ENCODE results near the gene LKAAEAR1.

LKAAEAR1 gene

DNA sequence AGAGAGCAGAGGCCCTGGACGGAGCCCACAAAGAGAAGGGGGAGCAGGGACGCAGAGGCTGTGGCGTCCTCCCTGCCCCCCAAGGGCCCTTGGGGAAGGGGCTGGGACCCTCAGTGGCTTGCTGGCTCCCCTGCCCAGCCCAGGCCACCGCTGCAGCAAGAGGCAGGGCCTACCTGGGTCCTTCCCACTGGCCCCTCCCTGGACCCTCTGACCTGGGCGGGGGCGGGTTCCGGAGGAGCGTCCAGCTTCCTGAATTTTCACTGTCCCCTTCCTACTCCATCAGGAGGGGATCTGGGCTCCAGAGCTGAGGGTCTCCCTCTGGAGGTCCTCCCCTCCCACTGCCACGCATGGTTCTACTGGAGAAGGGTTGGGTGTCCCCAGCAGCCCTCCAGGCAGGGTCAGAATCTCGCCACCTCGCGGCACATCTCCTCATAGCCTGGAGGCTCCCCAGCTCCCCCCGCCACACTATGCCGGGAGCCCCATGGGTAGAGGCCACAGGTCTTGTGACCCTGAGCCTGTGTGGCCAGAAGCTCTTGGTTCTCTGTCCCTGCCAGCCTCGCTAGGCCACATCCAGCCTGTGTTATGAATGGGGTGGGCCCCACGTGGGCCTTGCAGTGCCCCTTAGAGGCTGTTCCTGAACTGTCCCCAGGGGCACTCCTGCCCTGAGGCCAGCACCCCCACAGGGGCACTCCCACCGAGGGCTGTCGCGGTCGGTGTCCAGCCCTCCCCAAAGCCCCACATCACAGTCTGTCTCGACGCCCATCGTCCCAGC is 33.8 kb downstream of the LKAAEAR1 start:
- TF ChIP-seq, protein P1, sequence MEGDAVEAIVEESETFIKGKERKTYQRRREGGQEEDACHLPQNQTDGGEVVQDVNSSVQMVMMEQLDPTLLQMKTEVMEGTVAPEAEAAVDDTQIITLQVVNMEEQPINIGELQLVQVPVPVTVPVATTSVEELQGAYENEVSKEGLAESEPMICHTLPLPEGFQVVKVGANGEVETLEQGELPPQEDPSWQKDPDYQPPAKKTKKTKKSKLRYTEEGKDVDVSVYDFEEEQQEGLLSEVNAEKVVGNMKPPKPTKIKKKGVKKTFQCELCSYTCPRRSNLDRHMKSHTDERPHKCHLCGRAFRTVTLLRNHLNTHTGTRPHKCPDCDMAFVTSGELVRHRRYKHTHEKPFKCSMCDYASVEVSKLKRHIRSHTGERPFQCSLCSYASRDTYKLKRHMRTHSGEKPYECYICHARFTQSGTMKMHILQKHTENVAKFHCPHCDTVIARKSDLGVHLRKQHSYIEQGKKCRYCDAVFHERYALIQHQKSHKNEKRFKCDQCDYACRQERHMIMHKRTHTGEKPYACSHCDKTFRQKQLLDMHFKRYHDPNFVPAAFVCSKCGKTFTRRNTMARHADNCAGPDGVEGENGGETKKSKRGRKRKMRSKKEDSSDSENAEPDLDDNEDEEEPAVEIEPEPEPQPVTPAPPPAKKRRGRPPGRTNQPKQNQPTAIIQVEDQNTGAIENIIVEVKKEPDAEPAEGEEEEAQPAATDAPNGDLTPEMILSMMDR (IDR thresholded peaks at IDR 0.05), result no peak
- no peak for DNase-seq (ENCODE audit: low spot score)
- peak overlapping the region in 1 of 2 donors; percentile 79 for H3K27ac ChIP-seq
- peak overlapping the region; percentile 69 for H3K4me3 ChIP-seq

DNA sequence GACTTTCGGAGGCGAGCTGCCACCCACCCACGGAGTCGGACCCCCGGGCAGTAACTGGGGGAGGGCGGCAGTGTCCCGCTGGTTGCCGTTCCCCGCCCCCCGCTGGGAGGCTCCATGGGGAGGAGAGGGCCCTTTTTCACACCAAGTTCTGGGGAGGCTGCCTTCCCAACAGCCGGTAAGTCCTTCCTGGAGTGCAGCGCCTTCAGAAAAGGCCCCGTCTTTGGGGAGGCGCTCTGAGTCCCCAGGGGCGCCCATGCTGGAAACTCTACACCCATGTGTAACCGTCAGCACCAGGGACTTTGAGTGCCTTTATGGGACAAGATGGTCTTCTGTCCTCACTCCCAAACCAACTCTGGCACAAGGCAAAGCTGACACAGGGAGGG is 34.3 kb downstream of the LKAAEAR1 start:
- Histone ChIP-seq H3K4me3 (peak overlapping the region; percentile 69), H3K27ac (peak overlapping the region in 1 of 2 donors; percentile 79)
- TF ChIP-seq, protein P1 (IDR thresholded peaks at IDR 0.05), result no peak
- no peak for DNase-seq (ENCODE audit: low spot score)

DNA sequence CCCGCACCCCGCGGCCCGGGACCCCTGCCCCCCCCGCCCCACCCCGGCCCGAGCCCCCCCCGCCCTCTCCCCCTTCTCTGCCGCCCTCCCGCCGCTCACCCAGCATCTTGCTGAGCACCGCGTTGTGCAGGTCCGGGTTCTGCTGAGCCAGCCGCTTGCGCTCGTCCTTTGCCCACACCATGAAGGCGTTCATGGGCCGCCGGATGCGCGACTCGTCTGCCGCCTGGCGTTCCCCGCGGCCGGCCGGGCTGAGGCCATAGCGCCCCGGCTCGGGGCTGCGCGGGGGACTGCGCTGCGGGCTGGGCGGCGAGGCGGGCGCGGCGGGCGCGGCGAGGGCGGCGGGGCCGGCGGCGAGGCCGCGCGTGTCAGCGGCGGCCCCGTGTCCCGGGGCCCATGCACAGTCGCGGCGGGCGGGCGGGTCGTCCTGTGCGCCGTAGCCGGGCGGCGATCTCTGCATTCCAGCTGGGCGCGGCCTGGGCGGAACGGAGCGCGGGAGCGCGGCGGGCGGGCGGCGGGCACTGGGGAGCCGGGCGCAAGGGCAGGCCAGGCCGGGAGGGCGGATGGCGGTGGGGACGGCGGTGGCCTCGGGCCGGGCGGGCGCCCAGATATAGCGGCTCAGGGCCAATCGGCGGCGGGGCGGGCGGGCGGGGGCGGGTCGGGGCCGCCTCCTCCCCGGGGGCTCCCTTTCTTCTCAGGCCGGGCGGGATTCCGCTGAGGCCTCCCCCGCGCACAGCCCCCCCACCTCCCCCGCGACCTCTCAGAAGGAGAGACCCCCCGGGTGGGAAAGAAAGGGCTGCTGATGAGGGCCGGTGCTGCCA is 34.9 kb downstream of the LKAAEAR1 start, which contains the start of gene SOX18:
TSS of gene SOX18 (minus strand) at position 580 of the 818 bp plus-strand sequence. CDS start at position 457, 123 bp downstream.
- no peak for DNase-seq (ENCODE audit: low spot score)
- Histone ChIP-seq H3K4me3 (peak within 1 kb of the TSS; percentile 69), H3K27ac (peak within 1 kb of the TSS in 1 of 2 donors; percentile 79)
- TF ChIP-seq, protein P1 (IDR thresholded peaks at IDR 0.05), result no peak

DNA sequence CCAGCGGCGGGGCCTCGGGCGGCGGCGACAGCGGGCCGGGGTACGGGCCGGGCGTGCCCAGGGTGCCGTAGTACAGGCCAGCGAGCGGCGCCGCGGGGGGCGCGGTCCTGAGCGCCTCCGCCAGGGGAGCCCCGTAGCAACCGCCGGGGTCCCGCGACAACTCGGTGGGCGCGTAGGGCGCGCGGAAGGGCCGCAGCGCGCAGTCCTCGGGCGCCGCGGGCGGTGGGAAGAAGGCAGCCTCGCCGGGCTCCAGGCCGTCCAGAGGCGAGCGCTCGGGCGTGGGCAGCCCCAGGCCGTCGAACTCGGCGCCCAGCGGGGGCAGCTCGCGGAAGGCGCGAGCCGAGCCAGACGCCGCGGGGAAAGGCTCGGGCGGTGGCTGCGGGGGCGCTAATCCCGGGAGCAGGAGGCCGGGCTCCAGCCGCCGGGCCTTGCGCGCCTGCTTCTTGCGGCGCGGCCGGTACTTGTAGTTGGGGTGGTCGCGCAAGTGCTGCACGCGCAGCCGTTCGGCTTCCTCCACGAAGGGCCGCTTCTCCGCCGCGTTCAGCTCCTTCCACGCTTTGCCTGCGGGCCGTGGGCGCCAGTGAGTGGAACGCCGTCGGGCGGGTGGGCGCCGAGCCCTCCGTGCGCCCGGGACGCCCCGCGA is 35.7 kb downstream of the LKAAEAR1 start:
- TF ChIP-seq, protein P1 (IDR thresholded peaks at IDR 0.05), result no peak
- peak overlapping the region in 1 of 2 donors; percentile 54 for H3K27ac ChIP-seq

DNA sequence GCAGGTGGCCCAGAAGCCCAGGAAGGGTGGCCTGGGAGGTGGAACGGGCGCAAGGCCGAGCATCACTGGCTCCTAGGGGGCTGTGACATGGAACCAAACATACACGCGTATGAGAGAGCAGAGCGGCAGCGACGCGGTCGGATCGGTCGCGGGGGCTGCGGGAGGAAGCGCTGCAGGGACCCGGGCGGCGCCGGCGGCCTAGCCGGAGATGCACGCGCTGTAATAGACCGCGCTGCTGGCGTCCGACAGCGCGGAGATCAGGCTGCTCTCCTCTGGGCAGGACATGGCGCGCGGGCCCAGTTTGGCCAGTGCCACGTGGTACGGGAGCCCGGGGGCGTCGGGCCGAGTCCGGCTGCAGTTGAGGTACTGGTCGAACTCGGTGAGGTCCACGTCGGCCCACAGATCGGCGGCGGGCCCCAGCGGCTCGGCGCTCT is 36.2 kb downstream of the LKAAEAR1 start:
- H3K4me3 ChIP-seq, result peak overlapping the region; percentile 69
- no peak for DNase-seq (ENCODE audit: low spot score)
- peak overlapping the region in 1 of 2 donors; percentile 54 for H3K27ac ChIP-seq
- TF ChIP-seq, protein P1 (IDR thresholded peaks at IDR 0.05), result no peak

More for the DNA sequence above, 35.7 kb downstream of the LKAAEAR1 start:
- H3K4me3 ChIP-seq, result peak overlapping the region; percentile 69
- no peak for DNase-seq (ENCODE audit: low spot score)

DNA sequence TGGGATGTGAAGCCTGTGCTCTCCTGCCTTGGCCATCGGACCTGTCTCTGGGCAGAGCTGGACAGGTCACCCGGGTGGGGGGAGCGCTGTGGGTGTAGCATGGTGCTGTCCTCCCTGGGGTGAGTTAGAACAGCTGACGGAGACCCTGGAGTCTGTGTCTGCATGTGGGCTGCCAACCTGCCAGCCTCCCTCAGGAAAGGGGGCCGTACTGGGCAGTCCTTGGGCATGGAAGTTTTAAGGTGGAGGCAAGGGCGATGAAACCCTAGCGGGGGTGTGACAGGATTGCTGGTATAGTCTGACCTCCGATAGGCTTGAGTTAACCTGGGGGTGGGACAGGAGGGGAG is 37.2 kb downstream of the LKAAEAR1 start:
- peak overlapping the region in 1 of 2 donors; percentile 32 for H3K27ac ChIP-seq
- peak overlapping the region; percentile 69 for H3K4me3 ChIP-seq
- DNase-seq (ENCODE audit: low spot score), result no peak
- TF ChIP-seq, protein P1 (IDR thresholded peaks at IDR 0.05), result no peak

Measured in coronary artery (tissue), 2 donors.